ENCODE results near the gene ITFG2. TPM values are rescaled to one million over a fixed set of nuclear protein-coding genes. Genes with fewer than 3 reads are reported as not detected.

ITFG2 gene
- total RNA-seq, 2 experiments from 2014 or later = 28.8 to 34.9 TPM

DNA sequence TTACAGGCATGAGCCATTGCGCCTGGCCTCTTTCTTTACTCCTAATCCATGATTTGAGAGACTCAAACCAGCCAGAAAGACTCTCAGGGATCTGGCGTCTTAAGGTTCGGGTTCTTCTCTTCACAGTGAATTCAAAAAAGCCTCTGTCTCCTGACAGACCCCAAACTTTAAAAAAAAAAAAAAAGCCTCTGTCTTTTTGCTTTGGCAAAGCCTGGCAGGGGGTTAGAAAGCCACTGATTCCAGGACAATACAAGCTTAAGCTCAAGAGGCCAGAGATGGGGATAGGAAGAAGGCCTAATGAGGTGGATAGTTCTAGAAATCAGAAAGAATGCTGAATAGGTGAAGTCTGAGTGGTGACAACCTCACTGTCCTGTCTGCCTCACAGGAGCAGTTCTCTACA is 13.6 kb downstream of the ITFG2 start:
- CTCF ChIA-PET = no interaction called here
- H3K27me3 Mint-ChIP-seq = no peaks in the 10 kb centered on the region
- no peaks in the 10 kb centered on the region for H3K9me3 Mint-ChIP-seq (ENCODE audit: low read depth)
- no peak for ATAC-seq
- H3K27ac Mint-ChIP-seq = no peak overlapping the region
- no peaks in the 10 kb centered on the region for H3K4me1 Mint-ChIP-seq
- H3K4me3 Mint-ChIP-seq = no peak overlapping the region
- DNase-seq = no peak
- H3K36me3 Mint-ChIP-seq = peaks cover 14% of the 10 kb centered on the region

- ATAC-seq (no peak), DNase-seq (no peak)
- CTCF ChIA-PET = no interaction called here
- Mint-ChIP-seq H3K36me3 (peaks cover 11% of the 10 kb centered on the region), H3K9me3 (ENCODE audit: low read depth) (no peaks in the 10 kb centered on the region), H3K4me3 (no peak overlapping the region), H3K27ac (no peak overlapping the region), H3K27me3 (no peaks in the 10 kb centered on the region), H3K4me1 (no peaks in the 10 kb centered on the region)
Measured at GRCh38 chr12:2826721-2827515, 14.4 kb downstream of the ITFG2 start.

DNA sequence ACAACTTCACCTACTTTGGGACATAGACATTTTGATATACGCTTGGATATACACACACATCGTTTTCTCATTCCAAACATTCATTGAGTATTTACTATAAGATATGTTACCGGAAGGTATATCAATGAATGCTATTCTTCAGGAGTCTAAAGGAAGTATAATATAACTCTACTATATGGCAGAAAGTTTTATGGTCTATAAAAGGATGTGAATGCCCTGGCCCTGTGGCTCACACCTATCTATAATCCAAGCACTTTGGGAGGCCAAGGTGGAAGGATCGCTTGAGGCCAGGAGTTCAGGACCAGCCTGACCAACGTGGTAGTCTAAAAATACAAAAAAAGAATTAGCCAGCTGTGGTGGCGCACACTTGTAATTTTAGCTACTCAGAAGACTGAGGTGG is 16.8 kb downstream of the ITFG2 start:
- no peak overlapping the region for H3K4me3 Mint-ChIP-seq
- no peak overlapping the region for H3K27ac Mint-ChIP-seq
- H3K27me3 Mint-ChIP-seq = no peaks in the 10 kb centered on the region
- no peak for ATAC-seq
- H3K36me3 Mint-ChIP-seq = peaks cover 9% of the 10 kb centered on the region
- CTCF ChIA-PET = no interaction called here
- no peaks in the 10 kb centered on the region for H3K9me3 Mint-ChIP-seq (ENCODE audit: low read depth)
- no peaks in the 10 kb centered on the region for H3K4me1 Mint-ChIP-seq
- DNase-seq = no peak

- Mint-ChIP-seq H3K9me3 (ENCODE audit: low read depth) (no peaks in the 10 kb centered on the region), H3K27me3 (no peaks in the 10 kb centered on the region), H3K27ac (no peak overlapping the region), H3K4me1 (no peaks in the 10 kb centered on the region), H3K4me3 (no peak overlapping the region), H3K36me3 (peaks cover 6% of the 10 kb centered on the region)
- no peak for ATAC-seq
- no peak for DNase-seq
- CTCF ChIA-PET = no interaction called here
Measured at GRCh38 chr12:2832550-2833127, 20.2 kb downstream of the ITFG2 start.

DNA sequence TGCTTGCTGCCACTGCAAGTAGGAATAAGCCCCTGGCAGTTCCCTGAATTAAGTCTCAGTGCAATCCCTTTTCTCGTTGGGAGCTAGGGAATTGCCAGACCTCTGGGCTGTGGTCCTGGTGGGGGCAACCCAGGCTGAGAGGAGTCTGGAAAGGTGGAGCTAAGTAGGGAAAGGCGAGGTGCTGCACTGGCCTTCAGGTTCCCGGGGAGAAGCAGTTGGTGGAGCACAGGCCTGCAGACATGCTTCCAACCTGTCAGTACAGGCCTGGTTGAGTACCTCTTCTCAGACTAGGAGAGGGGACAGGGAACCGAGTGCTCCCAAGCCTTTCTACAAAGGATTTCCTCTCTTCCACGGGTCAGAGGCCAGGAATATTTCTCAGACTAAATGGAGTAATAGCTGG is 20.9 kb downstream of the ITFG2 start:
- H3K4me1 Mint-ChIP-seq = no peaks in the 10 kb centered on the region
- H3K36me3 Mint-ChIP-seq = peaks cover 3% of the 10 kb centered on the region
- CTCF ChIA-PET = no interaction called here
- ATAC-seq (no peak), DNase-seq (no peak)
- no peaks in the 10 kb centered on the region for H3K9me3 Mint-ChIP-seq (ENCODE audit: low read depth)
- H3K27me3 Mint-ChIP-seq = no peaks in the 10 kb centered on the region
- H3K27ac Mint-ChIP-seq = no peak overlapping the region
- no peak overlapping the region for H3K4me3 Mint-ChIP-seq

- no peak for ATAC-seq
- CTCF ChIA-PET = no interaction called here
Measured at GRCh38 chr12:2833810-2834209, 21.3 kb downstream of the ITFG2 start.

DNA sequence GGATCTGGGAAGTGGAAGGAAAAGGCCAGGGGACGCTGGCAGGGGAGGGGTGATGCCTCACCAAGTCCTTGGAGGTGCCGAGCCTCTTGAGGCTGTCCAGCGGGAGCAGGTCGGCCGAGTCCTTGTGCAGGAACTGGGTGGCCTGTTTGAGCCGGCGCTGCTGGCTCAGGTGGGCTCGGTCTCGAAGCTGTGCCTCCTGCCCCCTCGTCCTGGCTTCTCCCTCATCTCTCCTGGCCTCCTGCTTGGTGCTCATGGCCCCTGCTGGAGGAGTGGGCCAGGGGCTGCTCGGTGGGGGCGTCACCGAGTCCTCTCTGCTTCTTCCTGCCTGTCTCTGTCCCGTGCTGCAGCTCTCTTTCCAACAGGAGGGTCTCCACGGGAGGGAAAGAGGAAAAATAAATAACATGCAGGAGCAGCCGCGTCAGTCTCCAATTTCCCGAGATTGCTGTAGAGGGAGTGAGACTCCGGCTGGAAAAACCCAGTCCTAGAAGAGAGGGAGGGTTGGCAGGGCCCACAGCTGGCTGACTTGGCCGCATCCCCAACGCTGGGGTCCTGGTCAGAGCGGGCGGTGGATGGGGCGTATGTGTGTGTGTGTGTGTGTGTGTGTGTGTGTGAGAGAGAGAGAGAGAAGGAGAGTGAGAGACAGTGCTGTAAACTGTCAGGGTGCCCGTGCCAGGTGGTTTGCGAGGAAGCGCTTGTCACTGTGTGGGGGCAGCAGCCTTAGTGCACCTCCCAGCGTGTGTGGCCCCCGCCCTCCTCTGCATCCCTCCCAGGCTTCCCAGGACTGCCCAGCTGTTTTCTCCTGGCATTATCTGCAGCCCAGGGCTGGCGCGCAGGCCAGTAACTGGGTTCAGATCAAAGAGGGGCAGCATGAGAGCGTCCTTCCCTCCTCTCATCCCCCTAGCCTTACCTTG is 22.4 kb downstream of the ITFG2 start, which contains the start of gene NRIP2:
TSS of gene NRIP2 (minus strand) at position 455 of the 911 bp plus-strand sequence. CDS start at position 403, 52 bp downstream.
- Mint-ChIP-seq H3K4me3 (no peak within 1 kb of the TSS), H3K27me3 (no peaks in the 10 kb centered on the region), H3K9me3 (ENCODE audit: low read depth) (no peaks in the 10 kb centered on the region), H3K27ac (no peak within 1 kb of the TSS), H3K4me1 (no peaks in the 10 kb centered on the region), H3K36me3 (no peaks in the 10 kb centered on the region)
- CTCF ChIA-PET = no interaction called here
- no peak for ATAC-seq
- no peak for DNase-seq

More at GRCh38 chr12:2833810-2834209, 21.3 kb downstream of the ITFG2 start:
- Mint-ChIP-seq H3K36me3 (peaks cover 2% of the 10 kb centered on the region), H3K4me3 (no peak overlapping the region), H3K9me3 (ENCODE audit: low read depth) (no peaks in the 10 kb centered on the region), H3K27ac (no peak overlapping the region), H3K4me1 (no peaks in the 10 kb centered on the region), H3K27me3 (no peaks in the 10 kb centered on the region)
- DNase-seq = no peak

DNA sequence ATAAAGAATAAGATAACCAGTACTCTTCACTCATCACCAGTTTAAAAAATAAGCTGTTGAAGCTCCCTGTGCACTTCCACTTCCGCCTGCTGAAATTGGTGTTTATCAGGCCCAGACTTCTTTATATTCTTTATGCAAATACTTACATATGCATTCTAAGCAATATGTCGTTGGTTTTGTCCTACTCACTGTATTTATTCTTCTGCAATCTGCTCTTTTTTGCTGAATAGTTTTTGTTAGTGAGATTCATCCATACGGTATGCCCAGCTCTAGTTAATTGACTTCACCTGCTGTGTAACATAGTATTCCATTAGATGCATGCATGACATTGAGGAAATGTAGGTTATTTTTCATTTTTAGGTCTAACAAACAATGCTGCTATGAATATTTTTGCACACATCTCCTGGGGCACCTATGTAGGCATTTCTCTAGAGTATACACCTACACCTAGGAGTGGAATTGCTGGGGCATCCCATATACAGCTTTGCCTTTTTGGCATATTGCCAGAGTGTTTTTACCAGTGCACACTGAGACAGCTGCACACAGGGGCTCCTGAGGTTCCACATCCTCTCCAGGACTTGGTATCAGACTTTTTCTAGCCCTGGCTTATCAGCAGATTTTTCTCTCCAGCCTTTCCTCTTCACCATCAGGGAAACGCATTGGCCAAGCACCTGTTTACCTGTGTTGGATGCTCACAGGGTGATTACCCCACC is 23.4 kb downstream of the ITFG2 start:
- CTCF ChIA-PET = no interaction called here
- Mint-ChIP-seq H3K4me3 (no peak overlapping the region), H3K36me3 (no peaks in the 10 kb centered on the region), H3K27ac (no peak overlapping the region), H3K27me3 (no peaks in the 10 kb centered on the region), H3K4me1 (no peaks in the 10 kb centered on the region), H3K9me3 (ENCODE audit: low read depth) (no peaks in the 10 kb centered on the region)
- DNase-seq (no peak), ATAC-seq (no peak)

- no peak for ATAC-seq
- Mint-ChIP-seq H3K4me3 (no peak overlapping the region), H3K36me3 (no peaks in the 10 kb centered on the region), H3K9me3 (ENCODE audit: low read depth) (no peaks in the 10 kb centered on the region), H3K27ac (no peak overlapping the region), H3K4me1 (no peaks in the 10 kb centered on the region), H3K27me3 (no peaks in the 10 kb centered on the region)
- no peak for DNase-seq
- CTCF ChIA-PET = no interaction called here
Measured at GRCh38 chr12:2836574-2836973, 24.1 kb downstream of the ITFG2 start.

DNA sequence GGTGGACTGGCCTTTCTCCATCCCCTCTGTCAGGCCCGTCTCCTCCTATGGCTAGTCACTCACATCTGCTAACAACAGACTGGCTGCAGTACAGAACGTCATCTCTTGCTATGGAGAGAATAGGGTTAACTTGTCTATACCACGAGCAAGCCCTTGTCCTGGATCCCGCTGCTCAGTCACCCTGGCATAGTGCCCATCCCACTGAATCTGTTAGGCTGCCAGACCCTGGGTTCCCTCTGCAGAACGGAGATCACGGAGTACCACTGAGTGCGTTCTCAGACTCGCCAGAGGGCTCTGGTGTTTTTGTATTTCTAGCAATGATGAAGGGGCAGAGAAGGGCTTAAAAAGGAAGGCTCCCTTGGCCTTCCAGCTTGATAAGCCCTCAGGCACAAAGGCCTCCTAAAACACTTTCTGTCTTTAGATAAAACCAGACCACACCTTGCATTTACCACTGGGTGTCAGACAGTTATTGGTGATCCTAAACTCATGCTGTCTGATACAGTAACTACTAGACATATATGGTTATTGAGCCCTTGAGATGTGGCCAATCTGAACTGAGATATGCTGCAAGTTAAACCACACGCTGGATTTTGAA is 28.7 kb downstream of the ITFG2 start:
- no peaks in the 10 kb centered on the region for H3K4me1 Mint-ChIP-seq
- no peak overlapping the region for H3K4me3 Mint-ChIP-seq
- DNase-seq (no peak), ATAC-seq (no peak)
- H3K9me3 Mint-ChIP-seq (ENCODE audit: low read depth) = no peaks in the 10 kb centered on the region
- H3K36me3 Mint-ChIP-seq = no peaks in the 10 kb centered on the region
- no peak overlapping the region for H3K27ac Mint-ChIP-seq
- H3K27me3 Mint-ChIP-seq = no peaks in the 10 kb centered on the region
- CTCF ChIA-PET = no interaction called here

DNA sequence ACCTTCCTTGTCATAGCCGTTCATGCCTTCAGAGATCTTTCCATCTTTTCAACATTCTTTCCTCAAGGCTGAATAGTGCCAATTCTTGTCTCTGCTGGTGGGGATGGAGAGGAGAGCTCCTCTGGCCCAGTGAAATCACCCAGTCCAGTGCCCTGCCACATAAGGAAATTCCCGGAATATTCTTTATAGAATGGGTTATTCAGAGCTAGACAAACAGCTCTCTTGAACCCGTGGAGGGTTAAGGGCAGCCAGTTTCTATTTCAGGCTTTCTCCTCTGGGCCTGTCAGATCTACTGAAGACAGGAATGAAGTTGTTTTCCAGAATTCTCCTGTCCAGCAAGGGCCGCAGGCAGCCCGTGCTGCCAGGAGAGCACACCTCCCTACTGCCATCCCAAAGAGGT is 30.5 kb downstream of the ITFG2 start:
- DNase-seq (no peak), ATAC-seq (no peak)
- Mint-ChIP-seq H3K36me3 (peaks cover 2% of the 10 kb centered on the region), H3K4me1 (no peaks in the 10 kb centered on the region), H3K27ac (no peak overlapping the region), H3K9me3 (ENCODE audit: low read depth) (no peaks in the 10 kb centered on the region), H3K27me3 (no peaks in the 10 kb centered on the region), H3K4me3 (no peak overlapping the region)
- CTCF ChIA-PET = interaction anchor here (1.2 to 1.6 kb wide), 2 partner anchors 11 to 42 kb away, joined by 3 to 6 read pairs; no protein-coding TSS in a partner anchor

- DNase-seq (no peak), ATAC-seq (no peak)
- H3K27me3 Mint-ChIP-seq = no peaks in the 10 kb centered on the region
- H3K9me3 Mint-ChIP-seq (ENCODE audit: low read depth) = no peaks in the 10 kb centered on the region
- H3K4me1 Mint-ChIP-seq = no peaks in the 10 kb centered on the region
- H3K27ac Mint-ChIP-seq = no peak overlapping the region
- CTCF ChIA-PET = interaction anchor here (0.5 to 1.3 kb wide), 4 partner anchors 9 to 325 kb away, joined by 3 to 4 read pairs (median 3); no protein-coding TSS in a partner anchor
- no peak overlapping the region for H3K4me3 Mint-ChIP-seq
- peaks cover 2% of the 10 kb centered on the region for H3K36me3 Mint-ChIP-seq
Measured at GRCh38 chr12:2844786-2845185, 32.3 kb downstream of the ITFG2 start.

- Mint-ChIP-seq H3K9me3 (ENCODE audit: low read depth) (no peaks in the 10 kb centered on the region), H3K27ac (no peak overlapping the region)
Measured at GRCh38 chr12:2845280-2845679, 32.8 kb downstream of the ITFG2 start.

More at GRCh38 chr12:2845280-2845679, 32.8 kb downstream of the ITFG2 start:
- Mint-ChIP-seq H3K4me3 (no peak overlapping the region), H3K4me1 (no peaks in the 10 kb centered on the region), H3K36me3 (peaks cover 2% of the 10 kb centered on the region), H3K27me3 (no peaks in the 10 kb centered on the region)
- no peak for DNase-seq
- no peak for ATAC-seq
- CTCF ChIA-PET = interaction anchor here (0.7 to 1.5 kb wide), 6 partner anchors 9 to 231 kb away, joined by 3 to 8 read pairs (median 4); no protein-coding TSS in a partner anchor
